KOPT-K1 (cell line): ENCODE results near the gene PHACTR2.

Source experiments
- H3K27ac ChIP-seq: fragments of 200-600 bp; sonication (generic); 2 replicates; pipeline ENCODE4 v1.5.1; 2016; ENCODE audit warnings: antibody characterized with exemption, mild to moderate bottlenecking, low read depth, low read length; ENCODE audit not compliant: poor library complexity, severe bottlenecking
- H3K36me3 ChIP-seq: fragments of 200-600 bp; sonication (generic); 2 replicates; pipeline ENCODE4 v1.5.1; 2017; ENCODE audit warnings: antibody characterized with exemption, mild to moderate bottlenecking, low read length, moderate library complexity; ENCODE audit not compliant: insufficient read depth
- H3K9me3 ChIP-seq: fragments of 200-600 bp; sonication (generic); 2 replicates; pipeline ENCODE4 v1.5.1; 2017; ENCODE audit warnings: antibody characterized with exemption, low read length, mild to moderate bottlenecking; ENCODE audit not compliant: insufficient read depth, poor library complexity, severe bottlenecking

PHACTR2 gene

GRCh38 chr6:143688681-143689080 is 10.9 kb downstream of the PHACTR2 start:
- Histone ChIP-seq H3K27ac (no peak overlapping the region), H3K36me3 (no peaks in the 10 kb centered on the region), H3K9me3 (no peaks in the 10 kb centered on the region)

GRCh38 chr6:143689852-143690251 is 12.1 kb downstream of the PHACTR2 start:
- Histone ChIP-seq H3K9me3 (no peaks in the 10 kb centered on the region), H3K36me3 (no peaks in the 10 kb centered on the region), H3K27ac (no peak overlapping the region)

GRCh38 chr6:143691155-143691554 is 13.4 kb downstream of the PHACTR2 start:
- no peaks in the 10 kb centered on the region for H3K9me3 ChIP-seq
- H3K27ac ChIP-seq, result no peak overlapping the region
- no peaks in the 10 kb centered on the region for H3K36me3 ChIP-seq

- H3K36me3 ChIP-seq, result no peaks in the 10 kb centered on the region
- no peak overlapping the region for H3K27ac ChIP-seq
- no peaks in the 10 kb centered on the region for H3K9me3 ChIP-seq
These were observed 14.3 kb downstream of the PHACTR2 start for GRCh38 chr6:143691900-143692636.

- Histone ChIP-seq H3K9me3 (no peaks in the 10 kb centered on the region), H3K27ac (no peak overlapping the region), H3K36me3 (no peaks in the 10 kb centered on the region)
These were observed 14.9 kb downstream of the PHACTR2 start for GRCh38 chr6:143692696-143693095.

GRCh38 chr6:143694013-143694412 is 16.2 kb downstream of the PHACTR2 start:
- no peaks in the 10 kb centered on the region for H3K9me3 ChIP-seq
- no peak overlapping the region for H3K27ac ChIP-seq
- no peaks in the 10 kb centered on the region for H3K36me3 ChIP-seq

- H3K27ac ChIP-seq, result no peak overlapping the region
These were observed 16.8 kb downstream of the PHACTR2 start for GRCh38 chr6:143694560-143694959.

GRCh38 chr6:143695130-143695968 is 17.6 kb downstream of the PHACTR2 start:
- no peaks in the 10 kb centered on the region for H3K9me3 ChIP-seq
- no peaks in the 10 kb centered on the region for H3K36me3 ChIP-seq
- H3K27ac ChIP-seq, result no peak overlapping the region

More at GRCh38 chr6:143694560-143694959, 16.8 kb downstream of the PHACTR2 start:
- H3K9me3 ChIP-seq, result no peaks in the 10 kb centered on the region
- no peaks in the 10 kb centered on the region for H3K36me3 ChIP-seq

- Histone ChIP-seq H3K36me3 (no peaks in the 10 kb centered on the region), H3K9me3 (no peaks in the 10 kb centered on the region), H3K27ac (no peak overlapping the region)
These were observed 18.4 kb downstream of the PHACTR2 start for GRCh38 chr6:143695969-143696663.

GRCh38 chr6:143696664-143697000 is 18.9 kb downstream of the PHACTR2 start:
- no peaks in the 10 kb centered on the region for H3K36me3 ChIP-seq
- H3K9me3 ChIP-seq, result no peaks in the 10 kb centered on the region
- no peak overlapping the region for H3K27ac ChIP-seq

- no peaks in the 10 kb centered on the region for H3K9me3 ChIP-seq
- H3K36me3 ChIP-seq, result no peaks in the 10 kb centered on the region
- no peak overlapping the region for H3K27ac ChIP-seq
These were observed 19.5 kb downstream of the PHACTR2 start for GRCh38 chr6:143697076-143697800.

- no peaks in the 10 kb centered on the region for H3K36me3 ChIP-seq
- no peaks in the 10 kb centered on the region for H3K9me3 ChIP-seq
- H3K27ac ChIP-seq, result no peak overlapping the region
These were observed 20.6 kb downstream of the PHACTR2 start for GRCh38 chr6:143698329-143698728.

GRCh38 chr6:143698759-143699429 is 21.1 kb downstream of the PHACTR2 start:
- Histone ChIP-seq H3K27ac (no peak overlapping the region), H3K9me3 (no peaks in the 10 kb centered on the region), H3K36me3 (no peaks in the 10 kb centered on the region)

- Histone ChIP-seq H3K27ac (no peak overlapping the region), H3K9me3 (no peaks in the 10 kb centered on the region), H3K36me3 (no peaks in the 10 kb centered on the region)
These were observed 21.7 kb downstream of the PHACTR2 start for GRCh38 chr6:143699430-143699825.
